ENCODE results near the gene HINT2.

HINT2 gene

GRCh38 chr9:35826071-35826701, 11.3 kb upstream of the HINT2 start:
- H3K4me1 ChIP-seq (ENCODE audit: insufficient read depth, low read length), result peaks cover 22% of the 10 kb centered on the region
- no peaks in the 10 kb centered on the region for H3K36me3 ChIP-seq (ENCODE audit: insufficient read depth, low read length)
- no peak overlapping the region for H3K9ac ChIP-seq (ENCODE audit: low read length)
- H3K27me3 ChIP-seq (ENCODE audit: control insufficient read depth in 1 of 2, insufficient read depth in 2 of 2, low read length in 2 of 2), result no peaks in the 10 kb centered on the region
- no peak overlapping the region for H3K27ac ChIP-seq (ENCODE audit: low read depth, low read length)
- no peak overlapping the region for H3K4me3 ChIP-seq (ENCODE audit: low read depth in 1 of 2, low read length in 2 of 2)
- H3K9me3 ChIP-seq (ENCODE audit: low read length), result no peaks in the 10 kb centered on the region

DNA sequence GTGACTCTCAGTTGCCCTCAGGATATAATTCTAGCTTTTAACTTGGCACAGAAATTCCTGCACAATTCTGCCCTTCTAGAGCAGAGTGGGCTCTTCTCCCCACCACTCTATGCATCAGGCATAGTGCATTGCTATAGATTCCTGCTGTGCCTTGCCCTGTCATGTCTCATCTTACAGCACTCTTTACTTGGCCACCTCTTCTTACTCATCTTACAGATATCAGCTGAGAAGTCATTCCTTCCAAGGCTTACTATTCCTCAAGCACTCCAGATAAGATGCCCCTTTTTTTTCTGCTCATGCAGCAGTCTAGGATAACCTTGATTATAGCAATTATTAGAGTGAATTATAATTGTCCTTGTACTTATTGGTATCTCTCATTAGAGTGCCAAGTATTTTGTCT, 8.1 kb upstream of the HINT2 start:
- H3K4me1 ChIP-seq (ENCODE audit: insufficient read depth, low read length), result no peaks in the 10 kb centered on the region
- H3K36me3 ChIP-seq (ENCODE audit: insufficient read depth, low read length), result no peaks in the 10 kb centered on the region
- no peak overlapping the region for H3K27ac ChIP-seq (ENCODE audit: low read depth, low read length)
- H3K9ac ChIP-seq (ENCODE audit: low read length), result no peak overlapping the region
- H3K9me3 ChIP-seq (ENCODE audit: low read length), result no peaks in the 10 kb centered on the region
- no peaks in the 10 kb centered on the region for H3K27me3 ChIP-seq (ENCODE audit: control insufficient read depth in 1 of 2, insufficient read depth in 2 of 2, low read length in 2 of 2)
- H3K4me3 ChIP-seq (ENCODE audit: low read depth in 1 of 2, low read length in 2 of 2), result no peak overlapping the region

GRCh38 chr9:35820076-35820475, 5.2 kb upstream of the HINT2 start:
- Histone ChIP-seq H3K4me1 (ENCODE audit: insufficient read depth, low read length) (no peaks in the 10 kb centered on the region), H3K9ac (ENCODE audit: low read length) (no peak overlapping the region), H3K4me3 (ENCODE audit: low read depth in 1 of 2, low read length in 2 of 2) (no peak overlapping the region), H3K36me3 (ENCODE audit: insufficient read depth, low read length) (no peaks in the 10 kb centered on the region), H3K9me3 (ENCODE audit: low read length) (no peaks in the 10 kb centered on the region), H3K27me3 (ENCODE audit: control insufficient read depth in 1 of 2, insufficient read depth in 2 of 2, low read length in 2 of 2) (no peaks in the 10 kb centered on the region), H3K27ac (ENCODE audit: low read depth, low read length) (no peak overlapping the region)

GRCh38 chr9:35818341-35818740, 3.5 kb upstream of the HINT2 start:
- no peak overlapping the region for H3K27ac ChIP-seq (ENCODE audit: low read depth, low read length)
- no peak overlapping the region for H3K4me3 ChIP-seq (ENCODE audit: low read depth in 1 of 2, low read length in 2 of 2)
- H3K4me1 ChIP-seq (ENCODE audit: insufficient read depth, low read length), result peaks cover 10% of the 10 kb centered on the region
- no peaks in the 10 kb centered on the region for H3K27me3 ChIP-seq (ENCODE audit: control insufficient read depth in 1 of 2, insufficient read depth in 2 of 2, low read length in 2 of 2)
- no peaks in the 10 kb centered on the region for H3K36me3 ChIP-seq (ENCODE audit: insufficient read depth, low read length)
- H3K9ac ChIP-seq (ENCODE audit: low read length), result no peak overlapping the region
- no peaks in the 10 kb centered on the region for H3K9me3 ChIP-seq (ENCODE audit: low read length)

DNA sequence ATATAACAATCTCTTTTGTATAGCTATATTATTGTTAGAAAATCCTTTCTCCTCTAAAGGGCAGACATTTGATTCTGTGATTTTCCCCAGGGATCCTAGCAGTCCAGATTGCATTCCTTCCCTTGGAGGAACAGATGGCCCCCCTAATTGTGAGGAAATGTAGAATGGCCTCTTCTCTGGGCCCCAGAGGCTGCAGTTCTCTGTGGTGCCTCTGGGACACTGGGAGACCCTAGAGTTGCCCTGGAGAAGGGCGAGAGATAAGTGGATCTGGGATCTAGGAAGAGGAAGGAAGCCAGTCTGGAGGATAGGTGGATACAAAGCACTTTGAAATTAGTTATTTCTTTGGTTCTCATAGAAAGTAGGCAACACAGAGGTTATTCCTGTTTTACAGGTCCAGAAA, 1.9 kb upstream of the HINT2 start:
- no peaks in the 10 kb centered on the region for H3K36me3 ChIP-seq (ENCODE audit: insufficient read depth, low read length)
- no peaks in the 10 kb centered on the region for H3K27me3 ChIP-seq (ENCODE audit: control insufficient read depth in 1 of 2, insufficient read depth in 2 of 2, low read length in 2 of 2)
- no peaks in the 10 kb centered on the region for H3K9me3 ChIP-seq (ENCODE audit: low read length)
- H3K9ac ChIP-seq (ENCODE audit: low read length), result no peak overlapping the region
- no peak overlapping the region for H3K4me3 ChIP-seq (ENCODE audit: low read depth in 1 of 2, low read length in 2 of 2)
- peaks cover 21% of the 10 kb centered on the region for H3K4me1 ChIP-seq (ENCODE audit: insufficient read depth, low read length)
- no peak overlapping the region for H3K27ac ChIP-seq (ENCODE audit: low read depth, low read length)

GRCh38 chr9:35814106-35814840, 569 bp downstream of the HINT2 start:
- peak overlapping the region; percentile 57 for H3K9ac ChIP-seq (ENCODE audit: low read length)
- H3K27me3 ChIP-seq (ENCODE audit: control insufficient read depth in 1 of 2, insufficient read depth in 2 of 2, low read length in 2 of 2), result no peaks in the 10 kb centered on the region
- no peaks in the 10 kb centered on the region for H3K9me3 ChIP-seq (ENCODE audit: low read length)
- H3K4me3 ChIP-seq (ENCODE audit: low read depth in 1 of 2, low read length in 2 of 2), result peak overlapping the region; percentile 76 to 82
- H3K4me1 ChIP-seq (ENCODE audit: insufficient read depth, low read length), result peaks cover 30% of the 10 kb centered on the region
- peak overlapping the region; percentile 93 for H3K27ac ChIP-seq (ENCODE audit: low read depth, low read length)
- peaks cover 9% of the 10 kb centered on the region for H3K36me3 ChIP-seq (ENCODE audit: insufficient read depth, low read length)

- Histone ChIP-seq H3K27ac (ENCODE audit: low read depth, low read length) (peak overlapping the region; percentile 93), H3K27me3 (ENCODE audit: control insufficient read depth in 1 of 2, insufficient read depth in 2 of 2, low read length in 2 of 2) (no peaks in the 10 kb centered on the region), H3K36me3 (ENCODE audit: insufficient read depth, low read length) (peaks cover 16% of the 10 kb centered on the region), H3K4me1 (ENCODE audit: insufficient read depth, low read length) (peaks cover 30% of the 10 kb centered on the region), H3K9me3 (ENCODE audit: low read length) (no peaks in the 10 kb centered on the region), H3K4me3 (ENCODE audit: low read depth in 1 of 2, low read length in 2 of 2) (peak overlapping the region in 1 of 2 donors; percentile 19), H3K9ac (ENCODE audit: low read length) (peak overlapping the region; percentile 57)
These were observed 1.3 kb downstream of the HINT2 start for GRCh38 chr9:35813434-35814105.

DNA sequence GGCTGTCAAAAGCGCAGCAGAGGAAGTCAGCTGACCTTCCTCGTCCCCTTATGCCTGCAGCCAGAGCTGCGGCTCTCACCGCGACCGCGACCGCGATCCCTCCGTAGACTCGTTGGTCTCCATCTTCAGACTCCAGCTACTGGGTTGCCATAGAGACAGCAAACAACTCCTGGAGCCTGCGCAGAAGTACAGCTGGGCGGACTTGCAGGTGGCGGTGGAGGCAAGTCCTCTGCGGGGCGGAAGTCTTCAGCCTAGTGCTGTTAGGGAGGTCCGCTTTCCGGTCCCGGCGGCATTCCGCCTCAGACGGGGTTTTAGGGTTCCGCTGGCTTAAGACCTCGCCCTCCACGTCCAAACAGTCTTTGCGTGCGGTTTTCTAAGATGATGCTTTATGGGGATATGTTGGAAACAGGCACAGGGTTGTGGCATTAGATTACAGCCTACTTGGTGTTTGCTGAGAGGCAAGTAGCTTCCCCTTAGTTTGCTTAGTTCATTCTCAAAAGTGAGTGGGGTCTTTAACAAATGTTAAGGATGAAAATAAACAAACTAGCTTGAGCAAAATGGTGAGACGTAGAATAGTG, 2.7 kb downstream of the HINT2 start, which contains the start of gene SPAG8:
Gene SPAG8, minus strand, starts transcription at position 238 of the 578 bp plus-strand sequence. Its CDS starts 115 bp downstream, at position 123.
- Histone ChIP-seq H3K4me3 (ENCODE audit: low read depth in 1 of 2, low read length in 2 of 2) (peak within 1 kb of the TSS; percentile 10 to 81), H3K36me3 (ENCODE audit: insufficient read depth, low read length) (peaks cover 30% of the 10 kb centered on the region), H3K9ac (ENCODE audit: low read length) (peak within 1 kb of the TSS; percentile 55), H3K27me3 (ENCODE audit: control insufficient read depth in 1 of 2, insufficient read depth in 2 of 2, low read length in 2 of 2) (no peaks in the 10 kb centered on the region), H3K9me3 (ENCODE audit: low read length) (no peaks in the 10 kb centered on the region), H3K4me1 (ENCODE audit: insufficient read depth, low read length) (peaks cover 30% of the 10 kb centered on the region), H3K27ac (ENCODE audit: low read depth, low read length) (peak within 1 kb of the TSS; percentile 28)

- H3K9ac ChIP-seq (ENCODE audit: low read length), result no peak overlapping the region
These were observed 3.3 kb downstream of the HINT2 start for GRCh38 chr9:35811381-35812024.

DNA sequence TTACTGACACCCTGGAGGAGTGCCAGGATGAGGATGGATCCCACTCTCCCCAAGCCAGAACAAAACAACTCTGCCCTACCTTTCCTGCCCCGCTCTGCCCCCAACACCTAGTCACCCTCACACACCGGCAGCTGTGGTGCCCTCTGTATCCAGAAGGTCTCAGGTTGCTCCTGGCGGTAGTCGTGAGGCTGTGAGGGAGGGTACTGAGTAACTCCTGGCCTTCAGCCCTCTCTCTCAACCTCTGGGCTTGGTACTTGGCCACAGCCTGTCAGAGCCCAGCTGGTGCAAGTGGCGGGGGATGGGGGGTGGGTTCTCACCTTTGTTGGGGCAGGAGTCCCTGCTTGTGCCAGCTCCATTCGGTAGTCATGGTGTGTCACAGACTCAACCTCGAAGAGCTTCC, 4.7 kb downstream of the HINT2 start:
- Histone ChIP-seq H3K27me3 (ENCODE audit: control insufficient read depth in 1 of 2, insufficient read depth in 2 of 2, low read length in 2 of 2) (no peaks in the 10 kb centered on the region), H3K36me3 (ENCODE audit: insufficient read depth, low read length) (peaks cover 48% of the 10 kb centered on the region), H3K4me3 (ENCODE audit: low read depth in 1 of 2, low read length in 2 of 2) (no peak overlapping the region), H3K9me3 (ENCODE audit: low read length) (no peaks in the 10 kb centered on the region), H3K9ac (ENCODE audit: low read length) (no peak overlapping the region), H3K4me1 (ENCODE audit: insufficient read depth, low read length) (peaks cover 30% of the 10 kb centered on the region), H3K27ac (ENCODE audit: low read depth, low read length) (no peak overlapping the region)

More at GRCh38 chr9:35811381-35812024, 3.3 kb downstream of the HINT2 start:
- peak overlapping the region; percentile 10 to 81 for H3K4me3 ChIP-seq (ENCODE audit: low read depth in 1 of 2, low read length in 2 of 2)
- peak overlapping the region; percentile 28 for H3K27ac ChIP-seq (ENCODE audit: low read depth, low read length)
- H3K27me3 ChIP-seq (ENCODE audit: control insufficient read depth in 1 of 2, insufficient read depth in 2 of 2, low read length in 2 of 2), result no peaks in the 10 kb centered on the region
- H3K9me3 ChIP-seq (ENCODE audit: low read length), result no peaks in the 10 kb centered on the region
- peaks cover 30% of the 10 kb centered on the region for H3K4me1 ChIP-seq (ENCODE audit: insufficient read depth, low read length)
- peaks cover 34% of the 10 kb centered on the region for H3K36me3 ChIP-seq (ENCODE audit: insufficient read depth, low read length)

GRCh38 chr9:35808433-35808832, 6.4 kb downstream of the HINT2 start:
- peaks cover 50% of the 10 kb centered on the region for H3K36me3 ChIP-seq (ENCODE audit: insufficient read depth, low read length)
- H3K9me3 ChIP-seq (ENCODE audit: low read length), result no peaks in the 10 kb centered on the region
- H3K27ac ChIP-seq (ENCODE audit: low read depth, low read length), result no peak overlapping the region
- H3K27me3 ChIP-seq (ENCODE audit: control insufficient read depth in 1 of 2, insufficient read depth in 2 of 2, low read length in 2 of 2), result no peaks in the 10 kb centered on the region
- H3K4me3 ChIP-seq (ENCODE audit: low read depth in 1 of 2, low read length in 2 of 2), result no peak overlapping the region
- no peak overlapping the region for H3K9ac ChIP-seq (ENCODE audit: low read length)
- peaks cover 21% of the 10 kb centered on the region for H3K4me1 ChIP-seq (ENCODE audit: insufficient read depth, low read length)

Measured in muscle layer of colon (tissue), 2 donors.